Testis (tissue), 3 donors: ENCODE measurements around the gene WEE2. TPM values are rescaled to one million over a fixed set of nuclear protein-coding genes. Genes with fewer than 3 reads are reported as not detected.
"Not testable (repeated sequence)": the region's sequence is repeated elsewhere in the genome, so short reads cannot be mapped to it uniquely, and the experiment has no call there.

Experiments
- DNase-seq: peaks from one replicate; pipeline ENCODE4 v3.0.0-alpha.2; 2019
- H3K27ac ChIP-seq, 2 donors: fragments of 200-600 bp; sonication (generic); one replicate each; pipeline ENCODE4 v1.5.1; 2019
- H3K27me3 ChIP-seq: fragments of 200-600 bp; sonication (generic); one replicate; pipeline ENCODE4 v1.5.1; 2019
- H3K36me3 ChIP-seq: fragments of 200-600 bp; sonication (generic); one replicate; pipeline ENCODE4 v1.5.1; 2017; ENCODE audit warnings: low read depth; ENCODE audit errors: missing control alignments
- H3K4me1 ChIP-seq: fragments of 200-600 bp; sonication (generic); one replicate; pipeline ENCODE4 v1.5.1; 2019
- H3K4me3 ChIP-seq, 2 donors: fragments of 200-600 bp; sonication (generic); one replicate each; pipeline ENCODE4 v1.5.1; 2017 to 2019
- H3K9me3 ChIP-seq: fragments of 200-600 bp; sonication (generic); one replicate; pipeline ENCODE4 v1.5.1; 2017
- CTCF ChIP-seq, 3 experiments: fragments of 450-650 bp in 2 of 3; fragments of 200-600 bp in 1 of 3; sonication (generic) in 1 of 3; IDR thresholded peaks; one replicate each; pipeline ENCODE4 v1.5.1; 2016 to 2019; ENCODE audit warnings: antibody characterized with exemption in 3 of 3, mild to moderate bottlenecking in 2 of 3, moderate library complexity in 1 of 3
- POLR2A ChIP-seq: fragments of 450-650 bp; IDR thresholded peaks from one replicate; pipeline ENCODE4 v1.6.1; 2017; ENCODE audit warnings: antibody characterized with exemption, mild to moderate bottlenecking, moderate library complexity
- WGBS, 2 donors: methylation state at CpG; one replicate each; pipeline ENCODE4 v1.1.5; 2018; 5-methylcytosine and 5-hydroxymethylcytosine counted together
- intact Hi-C: fragments of 100-400 bp; cut with DNase I; formaldehyde crosslinking; loops from one replicate; pipeline ENCODE4 v1.15.1; 2023; ENCODE audit warnings: low total_unique reads
- polyA plus RNA-seq: library from polyadenylated mRNA; stranded (reverse); fragments of 350-450 nt; fragmentation: Illumina TruSeq; extraction: RNeasy Lipid Tissue Mini Kit (QIAGEN cat#74804); gene quantifications from one replicate; pipeline ENCODE4 v1.2.3, GENCODE V29; 2014; ENCODE audit warnings: low read depth, low replicate concordance; ENCODE audit not compliant: insufficient read depth
- total RNA-seq, 2 donors: library from RNA; depleted of rRNA; stranded (reverse); fragments of >200 nt; gene quantifications; one replicate each; pipeline ENCODE4 v1.2.3, GENCODE V29; 2016

Gene WEE2
- total and polyA plus RNA-seq, 3 donors from 2014 or later, result 0.20 to 1.4 TPM; not detected in 1

DNA sequence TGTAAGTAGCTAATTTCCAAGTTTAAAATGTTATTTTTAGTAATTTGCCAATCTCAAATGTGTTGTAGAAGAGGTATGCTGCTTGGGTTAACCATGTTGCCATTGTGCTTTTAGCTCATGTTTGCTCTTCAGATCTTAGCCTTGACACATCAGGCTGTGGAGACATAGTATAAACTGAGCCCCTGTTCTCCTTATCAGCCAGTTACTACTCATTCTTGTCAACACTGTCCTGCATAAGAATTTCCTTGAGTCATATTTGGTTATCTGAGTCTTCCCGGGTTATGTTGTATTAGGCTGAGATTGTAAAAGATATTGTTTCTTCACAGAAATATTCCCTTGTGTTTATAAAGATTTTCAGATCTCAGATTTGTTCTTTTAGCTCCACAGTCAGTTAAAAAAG lies 34.1 kb downstream of the WEE2 start:
- 63 to 85% methylated on average over 1 of the region's 1 CpG for WGBS, 2 donors
- H3K36me3 ChIP-seq, result no peaks in the 10 kb centered on the region

GRCh38 chr7:141744131-141744530 lies 36.0 kb downstream of the WEE2 start:
- 78 to 87% methylated on average over 2 of the region's 2 CpGs for WGBS, 2 donors
- no peak for TF ChIP-seq POLR2A
- TF ChIP-seq CTCF (IDR thresholded peaks at IDR 0.05), result no peak
- intact Hi-C loops, result no loop called here
- H3K36me3 ChIP-seq, result no peaks in the 10 kb centered on the region
- H3K27me3 ChIP-seq, result no peaks in the 10 kb centered on the region
- DNase-seq, result no peak
- no peaks in the 10 kb centered on the region for H3K9me3 ChIP-seq
- peaks cover 9% of the 10 kb centered on the region for H3K4me1 ChIP-seq
- H3K27ac ChIP-seq, result no peak overlapping the region
- no peak overlapping the region for H3K4me3 ChIP-seq

More for the DNA sequence above, 34.1 kb downstream of the WEE2 start:
- TF ChIP-seq POLR2A, result no peak
- no peak for TF ChIP-seq CTCF (IDR thresholded peaks at IDR 0.05)
- H3K4me3 ChIP-seq, result no peak overlapping the region
- H3K27ac ChIP-seq, result no peak overlapping the region
- H3K4me1 ChIP-seq, result peaks cover 13% of the 10 kb centered on the region
- no peaks in the 10 kb centered on the region for H3K9me3 ChIP-seq
- no peak for DNase-seq
- H3K27me3 ChIP-seq, result no peaks in the 10 kb centered on the region
- intact Hi-C loops, result no loop called here

DNA sequence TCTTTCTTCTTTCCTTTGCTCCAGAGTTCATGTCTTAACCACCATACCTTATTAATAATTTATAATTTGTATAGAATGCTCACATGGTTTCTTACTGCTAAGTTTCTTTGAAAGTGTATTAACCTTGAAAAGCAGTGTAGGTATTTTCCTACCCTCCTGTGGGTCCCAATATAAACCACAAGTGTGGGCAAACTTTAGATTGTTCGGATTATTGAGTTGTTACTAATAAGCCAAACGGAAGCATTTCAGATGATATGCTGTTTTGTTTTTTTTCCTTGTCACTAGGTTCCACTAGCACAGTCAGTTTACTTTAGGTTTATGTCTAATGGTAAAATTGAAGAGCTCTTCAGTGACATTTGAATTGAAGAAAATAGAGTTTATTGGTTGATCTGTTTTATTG lies 40.2 kb downstream of the WEE2 start:
- Histone ChIP-seq H3K4me1 (no peaks in the 10 kb centered on the region), H3K27me3 (no peaks in the 10 kb centered on the region), H3K27ac (no peak overlapping the region), H3K4me3 (no peak overlapping the region), H3K9me3 (no peaks in the 10 kb centered on the region), H3K36me3 (no peaks in the 10 kb centered on the region)
- no peak for TF ChIP-seq CTCF (IDR thresholded peaks at IDR 0.05)
- TF ChIP-seq POLR2A, result no peak
- intact Hi-C loops, result no loop called here
- WGBS, 2 donors, result 90 to 93% methylated on average over 2 of the region's 2 CpGs
- no peak for DNase-seq

GRCh38 chr7:141751904-141752303 lies 43.8 kb downstream of the WEE2 start:
- 97 to 98% methylated on average over 10 of the region's 10 CpGs for WGBS, 2 donors
- intact Hi-C loops, H3K27ac ChIP-seq, H3K4me3 ChIP-seq, H3K27me3 ChIP-seq, H3K36me3 ChIP-seq, DNase-seq, H3K9me3 ChIP-seq, H3K4me1 ChIP-seq: not testable (repeated sequence)

DNA sequence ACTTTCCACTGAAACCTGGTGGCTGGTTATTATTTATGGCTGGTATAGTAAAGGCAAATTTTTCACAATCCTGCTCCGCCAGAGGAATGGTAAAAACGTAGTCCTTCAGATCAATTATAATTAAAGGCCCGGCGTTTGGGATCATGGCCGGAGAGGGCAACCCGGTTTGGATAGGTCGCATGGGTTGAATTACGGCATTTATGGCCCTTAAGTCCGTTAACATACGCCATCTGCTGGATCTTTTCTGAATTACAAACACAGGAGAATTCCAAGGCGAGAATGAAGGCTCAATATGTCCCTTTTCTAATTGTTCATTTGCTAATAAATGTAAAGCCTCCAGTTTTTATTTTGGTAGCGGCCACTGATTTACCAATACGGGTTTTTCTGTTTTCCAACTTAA lies 44.5 kb downstream of the WEE2 start:
- TF ChIP-seq POLR2A, result no peak
- TF ChIP-seq CTCF (IDR thresholded peaks at IDR 0.05), result peak in 1 of 3 experiments; percentile 13
- WGBS, 2 donors, result 94 to 95% methylated on average over 13 of the region's 13 CpGs
- Histone ChIP-seq H3K27ac (no peak overlapping the region), H3K27me3 (no peaks in the 10 kb centered on the region), H3K4me3 (no peak overlapping the region), H3K4me1 (no peaks in the 10 kb centered on the region), H3K9me3 (no peaks in the 10 kb centered on the region), H3K36me3 (no peaks in the 10 kb centered on the region)
- no peak for DNase-seq
- intact Hi-C loops, result no loop called here
